Activated T-helper 17 cell treated with anti-CD3 and anti-CD28 coated beads, Interleukin-2, amount 50 U/mL, for 72 hours (primary cell): Measurements from ENCODE around the gene SH3BP5L. TPM values are rescaled to one million over a fixed set of nuclear protein-coding genes. Genes with fewer than 3 reads are reported as not detected.

Experiments used
- ATAC-seq: fragments of 150-1000 bp; cut with Tn5 transposase; replicated peaks from 2 replicates; pipeline ENCODE4 v1.10.0; 2021; ENCODE audit warnings: mild to moderate bottlenecking, moderate library complexity
- H3K27ac Mint-ChIP-seq: one replicate; pipeline ENCODE4 v1.8.0; 2022; ENCODE audit warnings: mixed read lengths
- H3K27me3 Mint-ChIP-seq: one replicate; pipeline ENCODE4 v1.8.0; 2022; ENCODE audit warnings: mixed read lengths
- H3K36me3 Mint-ChIP-seq: one replicate; pipeline ENCODE4 v1.8.0; 2022; ENCODE audit warnings: low read depth, mild to moderate bottlenecking, mixed read lengths
- H3K4me1 Mint-ChIP-seq: one replicate; pipeline ENCODE4 v1.8.0; 2022; ENCODE audit warnings: mixed read lengths
- H3K4me3 Mint-ChIP-seq: one replicate; pipeline ENCODE4 v1.8.0; 2022; ENCODE audit warnings: mild to moderate bottlenecking, mixed read lengths
- H3K9me3 Mint-ChIP-seq: one replicate; pipeline ENCODE4 v1.8.0; 2022; ENCODE audit warnings: mixed read lengths
- total RNA-seq, 2 donors: library from RNA; stranded (reverse); gene quantifications; one replicate each; pipeline ENCODE4 v1.2.3, GENCODE V29; 2022

Gene SH3BP5L
- 10 to 100 TPM; 21.0 to 25.6 TPM for total RNA-seq

GRCh38 chr1:248825909-248826760 is at the start of gene SH3BP5L:
Gene SH3BP5L (minus strand): TSS chr1:248825915. CDS start chr1:248824935, 980 bp downstream.
- ATAC-seq: peak; percentile 89
- Mint-ChIP-seq H3K27me3 (no peaks in the 10 kb centered on the region), H3K36me3 (peaks cover 54% of the 10 kb centered on the region), H3K4me3 (peak within 1 kb of the TSS; percentile 82), H3K4me1 (peaks cover 35% of the 10 kb centered on the region), H3K27ac (peak within 1 kb of the TSS; percentile 95), H3K9me3 (peaks cover 4% of the 10 kb centered on the region)

- Mint-ChIP-seq H3K9me3 (peaks cover 5% of the 10 kb centered on the region), H3K4me3 (peak overlapping the region; percentile 94), H3K4me1 (peaks cover 9% of the 10 kb centered on the region), H3K27me3 (no peaks in the 10 kb centered on the region), H3K27ac (peak overlapping the region; percentile 100), H3K36me3 (peaks cover 19% of the 10 kb centered on the region)
- ATAC-seq: peak; percentile 70
These were observed 48.3 kb upstream of the SH3BP5L start for GRCh38 chr1:248873993-248874533.

- peaks cover 19% of the 10 kb centered on the region for H3K36me3 Mint-ChIP-seq
- peak; percentile 88 for ATAC-seq
- H3K9me3 Mint-ChIP-seq: peaks cover 5% of the 10 kb centered on the region
- H3K27me3 Mint-ChIP-seq: no peaks in the 10 kb centered on the region
- H3K4me1 Mint-ChIP-seq: peaks cover 9% of the 10 kb centered on the region
- peak overlapping the region; percentile 94 for H3K4me3 Mint-ChIP-seq
- H3K27ac Mint-ChIP-seq: peak overlapping the region; percentile 100
These were observed 47.8 kb upstream of the SH3BP5L start for GRCh38 chr1:248873409-248873992.

- Mint-ChIP-seq H3K4me1 (peaks cover 9% of the 10 kb centered on the region), H3K27ac (peak overlapping the region; percentile 100), H3K9me3 (peaks cover 5% of the 10 kb centered on the region)
These were observed 47.2 kb upstream of the SH3BP5L start for GRCh38 chr1:248872752-248873408.

GRCh38 chr1:248871837-248872401 is 46.2 kb upstream of the SH3BP5L start:
- Mint-ChIP-seq H3K27ac (peak overlapping the region; percentile 44), H3K36me3 (peaks cover 19% of the 10 kb centered on the region), H3K4me1 (peaks cover 9% of the 10 kb centered on the region), H3K4me3 (peak overlapping the region; percentile 94), H3K9me3 (peaks cover 5% of the 10 kb centered on the region), H3K27me3 (no peaks in the 10 kb centered on the region)
- no peak for ATAC-seq

More at GRCh38 chr1:248872752-248873408, 47.2 kb upstream of the SH3BP5L start:
- ATAC-seq: peak; percentile 57
- H3K36me3 Mint-ChIP-seq: peaks cover 19% of the 10 kb centered on the region
- H3K27me3 Mint-ChIP-seq: no peaks in the 10 kb centered on the region
- peak overlapping the region; percentile 94 for H3K4me3 Mint-ChIP-seq

GRCh38 chr1:248862998-248863881 is 37.5 kb upstream of the SH3BP5L start:
- peak overlapping the region; percentile 56 for H3K27ac Mint-ChIP-seq
- H3K4me3 Mint-ChIP-seq: peak overlapping the region; percentile 96
- peaks cover 32% of the 10 kb centered on the region for H3K4me1 Mint-ChIP-seq
- H3K36me3 Mint-ChIP-seq: peaks cover 8% of the 10 kb centered on the region
- ATAC-seq: peak; percentile 79
- no peaks in the 10 kb centered on the region for H3K27me3 Mint-ChIP-seq
- H3K9me3 Mint-ChIP-seq: no peaks in the 10 kb centered on the region

GRCh38 chr1:248862695-248862997 is 36.9 kb upstream of the SH3BP5L start:
- Mint-ChIP-seq H3K4me3 (peak overlapping the region; percentile 96), H3K4me1 (peaks cover 32% of the 10 kb centered on the region), H3K36me3 (peaks cover 8% of the 10 kb centered on the region), H3K9me3 (no peaks in the 10 kb centered on the region), H3K27ac (peak overlapping the region; percentile 56), H3K27me3 (no peaks in the 10 kb centered on the region)
- peak; percentile 39 for ATAC-seq

- Mint-ChIP-seq H3K36me3 (peaks cover 8% of the 10 kb centered on the region), H3K4me3 (peak overlapping the region; percentile 96), H3K27ac (no peak overlapping the region), H3K4me1 (peaks cover 37% of the 10 kb centered on the region), H3K27me3 (no peaks in the 10 kb centered on the region), H3K9me3 (no peaks in the 10 kb centered on the region)
- ATAC-seq: no peak
These were observed 35.9 kb upstream of the SH3BP5L start for GRCh38 chr1:248861616-248862015.

GRCh38 chr1:248860007-248860406 is 34.3 kb upstream of the SH3BP5L start:
- Mint-ChIP-seq H3K27ac (peak overlapping the region; percentile 98), H3K27me3 (no peaks in the 10 kb centered on the region), H3K4me1 (peaks cover 45% of the 10 kb centered on the region), H3K36me3 (peaks cover 8% of the 10 kb centered on the region), H3K4me3 (peak overlapping the region; percentile 98), H3K9me3 (no peaks in the 10 kb centered on the region)
- no peak for ATAC-seq

- peak; percentile 84 for ATAC-seq
- H3K4me1 Mint-ChIP-seq: peaks cover 46% of the 10 kb centered on the region
- H3K27ac Mint-ChIP-seq: peak within 1 kb of the TSS; percentile 98
- H3K4me3 Mint-ChIP-seq: peak within 1 kb of the TSS; percentile 98
- H3K36me3 Mint-ChIP-seq: peaks cover 8% of the 10 kb centered on the region
- H3K27me3 Mint-ChIP-seq: no peaks in the 10 kb centered on the region
- no peaks in the 10 kb centered on the region for H3K9me3 Mint-ChIP-seq
These were observed 33.5 kb upstream of the SH3BP5L start, which contains the start of gene ZNF692 for GRCh38 chr1:248858891-248859889. Gene ZNF692 (minus strand): TSS chr1:248859085. CDS start chr1:248858309, 776 bp downstream.

GRCh38 chr1:248858096-248858890 is 32.6 kb upstream of the SH3BP5L start:
- peaks cover 43% of the 10 kb centered on the region for H3K4me1 Mint-ChIP-seq
- no peaks in the 10 kb centered on the region for H3K9me3 Mint-ChIP-seq
- peaks cover 8% of the 10 kb centered on the region for H3K36me3 Mint-ChIP-seq
- H3K27me3 Mint-ChIP-seq: no peaks in the 10 kb centered on the region
- H3K27ac Mint-ChIP-seq: peak overlapping the region; percentile 98
- ATAC-seq: peak; percentile 51
- peak overlapping the region; percentile 98 for H3K4me3 Mint-ChIP-seq

- peaks cover 8% of the 10 kb centered on the region for H3K36me3 Mint-ChIP-seq
- H3K9me3 Mint-ChIP-seq: no peaks in the 10 kb centered on the region
- H3K27ac Mint-ChIP-seq: peak overlapping the region; percentile 98
- no peaks in the 10 kb centered on the region for H3K27me3 Mint-ChIP-seq
- peaks cover 41% of the 10 kb centered on the region for H3K4me1 Mint-ChIP-seq
- ATAC-seq: no peak
- H3K4me3 Mint-ChIP-seq: peak overlapping the region; percentile 98
These were observed 32.0 kb upstream of the SH3BP5L start for GRCh38 chr1:248857749-248858095.
